ENCODE data around the gene CSRNP3.
A peak's percentile ranks its signal among the peaks of the same experiment; 100 is the strongest.

The CSRNP3 gene

GRCh38 chr2:165560377-165560988, 91.0 kb downstream of the CSRNP3 start:
- TF ChIP-seq POLR2AphosphoS5 (IDR thresholded peaks at IDR 0.05; ENCODE audit: borderline replicate concordance, low read depth, low read length) (no peak), FOXP2 (optimal IDR thresholded peaks at IDR 0.05; ENCODE audit: control extremely low read depth, extremely low read length, insufficient read depth) (no peak), EZH2 (IDR thresholded peaks at IDR 0.05) (no peak)
- DNase-seq (ENCODE audit: low read depth, low spot score): no peak
- Histone ChIP-seq H3K27ac (no peak overlapping the region), H3K4me3 (no peak overlapping the region), H3K9me3 (ENCODE audit: low read depth, low read length) (no peaks in the 10 kb centered on the region), H3K36me3 (ENCODE audit: insufficient read depth, low read length) (no peaks in the 10 kb centered on the region), H3K9ac (ENCODE audit: insufficient read length) (no peak overlapping the region)

- DNase-seq (ENCODE audit: low read depth, low spot score): no peak
- Histone ChIP-seq H3K4me3 (no peak overlapping the region), H3K27ac (no peak overlapping the region), H3K36me3 (ENCODE audit: insufficient read depth, low read length) (no peaks in the 10 kb centered on the region), H3K9me3 (ENCODE audit: low read depth, low read length) (no peaks in the 10 kb centered on the region), H3K9ac (ENCODE audit: insufficient read length) (no peak overlapping the region)
- TF ChIP-seq POLR2AphosphoS5 (IDR thresholded peaks at IDR 0.05; ENCODE audit: borderline replicate concordance, low read depth, low read length): no peak
- TF ChIP-seq FOXP2 (optimal IDR thresholded peaks at IDR 0.05; ENCODE audit: control extremely low read depth, extremely low read length, insufficient read depth): no peak
- TF ChIP-seq EZH2 (IDR thresholded peaks at IDR 0.05): no peak
These were observed 92.0 kb downstream of the CSRNP3 start for GRCh38 chr2:165561516-165561915.

- Histone ChIP-seq H3K27ac (no peak overlapping the region), H3K9ac (ENCODE audit: insufficient read length) (no peak overlapping the region), H3K9me3 (ENCODE audit: low read depth, low read length) (no peaks in the 10 kb centered on the region), H3K4me3 (no peak overlapping the region), H3K36me3 (ENCODE audit: insufficient read depth, low read length) (no peaks in the 10 kb centered on the region)
- DNase-seq (ENCODE audit: low read depth, low spot score): no peak
- no peak for TF ChIP-seq EZH2 (IDR thresholded peaks at IDR 0.05)
- TF ChIP-seq FOXP2 (optimal IDR thresholded peaks at IDR 0.05; ENCODE audit: control extremely low read depth, extremely low read length, insufficient read depth): no peak
- TF ChIP-seq POLR2AphosphoS5 (IDR thresholded peaks at IDR 0.05; ENCODE audit: borderline replicate concordance, low read depth, low read length): no peak
These were observed 92.7 kb downstream of the CSRNP3 start for GRCh38 chr2:165562233-165562632.

- H3K9me3 ChIP-seq (ENCODE audit: low read depth, low read length): no peaks in the 10 kb centered on the region
- H3K36me3 ChIP-seq (ENCODE audit: insufficient read depth, low read length): no peaks in the 10 kb centered on the region
- H3K9ac ChIP-seq (ENCODE audit: insufficient read length): no peak overlapping the region
- DNase-seq (ENCODE audit: low read depth, low spot score): no peak
- TF ChIP-seq POLR2AphosphoS5 (IDR thresholded peaks at IDR 0.05; ENCODE audit: borderline replicate concordance, low read depth, low read length) (no peak), EZH2 (IDR thresholded peaks at IDR 0.05) (no peak), FOXP2 (optimal IDR thresholded peaks at IDR 0.05; ENCODE audit: control extremely low read depth, extremely low read length, insufficient read depth) (no peak)
- no peak overlapping the region for H3K27ac ChIP-seq
- no peak overlapping the region for H3K4me3 ChIP-seq
These were observed 94.1 kb downstream of the CSRNP3 start for GRCh38 chr2:165563468-165564225.

- TF ChIP-seq EZH2 (IDR thresholded peaks at IDR 0.05) (no peak), FOXP2 (optimal IDR thresholded peaks at IDR 0.05; ENCODE audit: control extremely low read depth, extremely low read length, insufficient read depth) (no peak), POLR2AphosphoS5 (IDR thresholded peaks at IDR 0.05; ENCODE audit: borderline replicate concordance, low read depth, low read length) (no peak)
- no peak for DNase-seq (ENCODE audit: low read depth, low spot score)
These were observed 96.5 kb downstream of the CSRNP3 start for GRCh38 chr2:165566008-165566407.

GRCh38 chr2:165567273-165567672, 97.8 kb downstream of the CSRNP3 start:
- Histone ChIP-seq H3K4me3 (no peak overlapping the region), H3K36me3 (ENCODE audit: insufficient read depth, low read length) (no peaks in the 10 kb centered on the region), H3K9ac (ENCODE audit: insufficient read length) (no peak overlapping the region), H3K9me3 (ENCODE audit: low read depth, low read length) (no peaks in the 10 kb centered on the region), H3K27ac (no peak overlapping the region)
- no peak for TF ChIP-seq POLR2AphosphoS5 (IDR thresholded peaks at IDR 0.05; ENCODE audit: borderline replicate concordance, low read depth, low read length)
- TF ChIP-seq FOXP2 (optimal IDR thresholded peaks at IDR 0.05; ENCODE audit: control extremely low read depth, extremely low read length, insufficient read depth): no peak
- no peak for TF ChIP-seq EZH2 (IDR thresholded peaks at IDR 0.05)
- DNase-seq (ENCODE audit: low read depth, low spot score): no peak

More at GRCh38 chr2:165566008-165566407, 96.5 kb downstream of the CSRNP3 start:
- Histone ChIP-seq H3K27ac (peak overlapping the region; percentile 23; the same call in 1 of the 2 replicates), H3K4me3 (no peak overlapping the region), H3K9me3 (ENCODE audit: low read depth, low read length) (no peaks in the 10 kb centered on the region), H3K9ac (ENCODE audit: insufficient read length) (no peak overlapping the region), H3K36me3 (ENCODE audit: insufficient read depth, low read length) (no peaks in the 10 kb centered on the region)

GRCh38 chr2:165568361-165568760, 98.9 kb downstream of the CSRNP3 start:
- Histone ChIP-seq H3K9me3 (ENCODE audit: low read depth, low read length) (no peaks in the 10 kb centered on the region), H3K9ac (ENCODE audit: insufficient read length) (no peak overlapping the region), H3K36me3 (ENCODE audit: insufficient read depth, low read length) (no peaks in the 10 kb centered on the region), H3K27ac (no peak overlapping the region), H3K4me3 (no peak overlapping the region)
- TF ChIP-seq FOXP2 (optimal IDR thresholded peaks at IDR 0.05; ENCODE audit: control extremely low read depth, extremely low read length, insufficient read depth) (no peak), POLR2AphosphoS5 (IDR thresholded peaks at IDR 0.05; ENCODE audit: borderline replicate concordance, low read depth, low read length) (no peak), EZH2 (IDR thresholded peaks at IDR 0.05) (no peak)
- no peak for DNase-seq (ENCODE audit: low read depth, low spot score)

- no peak overlapping the region for H3K9ac ChIP-seq (ENCODE audit: insufficient read length)
- peak overlapping the region; percentile 78 for H3K27ac ChIP-seq
- DNase-seq (ENCODE audit: low read depth, low spot score): no peak
- H3K9me3 ChIP-seq (ENCODE audit: low read depth, low read length): no peaks in the 10 kb centered on the region
- H3K36me3 ChIP-seq (ENCODE audit: insufficient read depth, low read length): no peaks in the 10 kb centered on the region
- peak overlapping the region; percentile 63 for H3K4me3 ChIP-seq
- TF ChIP-seq EZH2 (IDR thresholded peaks at IDR 0.05): no peak
- TF ChIP-seq FOXP2 (optimal IDR thresholded peaks at IDR 0.05; ENCODE audit: control extremely low read depth, extremely low read length, insufficient read depth): no peak
These were observed 102.0 kb downstream of the CSRNP3 start for GRCh38 chr2:165571477-165571876.

Data from SK-N-MC (cell line).